ENCODE data around the gene ZNF764.
"Not testable (repeated sequence)": the region's sequence is repeated elsewhere in the genome, so short reads cannot be mapped to it uniquely, and the experiment has no call there.

DNA sequence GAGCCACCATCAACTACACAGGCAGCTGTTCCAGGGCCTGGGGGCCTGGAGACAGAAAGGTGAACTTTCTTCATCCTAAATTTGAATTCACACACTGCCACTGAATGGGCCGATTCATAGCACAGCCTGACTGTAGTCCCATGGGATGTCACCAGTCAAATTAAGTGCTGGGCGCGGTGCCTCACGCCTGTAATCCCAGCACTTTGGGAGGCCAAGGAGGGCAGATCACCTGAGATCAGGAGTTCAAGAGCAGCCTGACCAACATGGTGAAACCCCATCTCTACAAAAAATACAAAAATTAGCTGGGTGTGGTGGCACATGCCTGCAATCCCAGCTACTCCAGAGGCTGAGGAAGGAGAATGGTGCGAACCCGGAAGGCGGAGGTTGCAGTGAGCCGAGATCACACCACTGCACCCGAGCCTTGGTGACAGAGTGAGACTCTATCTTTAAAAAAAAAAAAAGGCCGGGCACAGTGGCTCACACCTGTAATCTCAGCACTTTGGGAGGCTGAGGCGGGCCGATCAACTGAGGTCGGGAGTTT lies 18.1 kb downstream of the ZNF764 start:
- TF ChIP-seq EZH2 (IDR thresholded peaks at IDR 0.05); FOSL1 (IDR thresholded peaks at IDR 0.05; ENCODE audit: low read depth); SRF (IDR thresholded peaks at IDR 0.05; ENCODE audit: low read depth); POLR2A (IDR thresholded peaks at IDR 0.05; ENCODE audit: borderline replicate concordance, extremely low read depth, insufficient read depth, insufficient read length); RAD21 (IDR thresholded peaks at IDR 0.05; ENCODE audit: low read depth); CBX3 (IDR thresholded peaks at IDR 0.05; ENCODE audit: low read depth); SIN3A (IDR thresholded peaks at IDR 0.05; ENCODE audit: low read depth); YY1 (IDR thresholded peaks at IDR 0.05; ENCODE audit: extremely low read depth, insufficient replicate concordance, low read depth, low read length): not testable (repeated sequence)
- TF ChIP-seq, protein P1, sequence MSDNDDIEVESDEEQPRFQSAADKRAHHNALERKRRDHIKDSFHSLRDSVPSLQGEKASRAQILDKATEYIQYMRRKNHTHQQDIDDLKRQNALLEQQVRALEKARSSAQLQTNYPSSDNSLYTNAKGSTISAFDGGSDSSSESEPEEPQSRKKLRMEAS (IDR thresholded peaks at IDR 0.05) = not testable (repeated sequence)
- TF ChIP-seq, protein P2, sequence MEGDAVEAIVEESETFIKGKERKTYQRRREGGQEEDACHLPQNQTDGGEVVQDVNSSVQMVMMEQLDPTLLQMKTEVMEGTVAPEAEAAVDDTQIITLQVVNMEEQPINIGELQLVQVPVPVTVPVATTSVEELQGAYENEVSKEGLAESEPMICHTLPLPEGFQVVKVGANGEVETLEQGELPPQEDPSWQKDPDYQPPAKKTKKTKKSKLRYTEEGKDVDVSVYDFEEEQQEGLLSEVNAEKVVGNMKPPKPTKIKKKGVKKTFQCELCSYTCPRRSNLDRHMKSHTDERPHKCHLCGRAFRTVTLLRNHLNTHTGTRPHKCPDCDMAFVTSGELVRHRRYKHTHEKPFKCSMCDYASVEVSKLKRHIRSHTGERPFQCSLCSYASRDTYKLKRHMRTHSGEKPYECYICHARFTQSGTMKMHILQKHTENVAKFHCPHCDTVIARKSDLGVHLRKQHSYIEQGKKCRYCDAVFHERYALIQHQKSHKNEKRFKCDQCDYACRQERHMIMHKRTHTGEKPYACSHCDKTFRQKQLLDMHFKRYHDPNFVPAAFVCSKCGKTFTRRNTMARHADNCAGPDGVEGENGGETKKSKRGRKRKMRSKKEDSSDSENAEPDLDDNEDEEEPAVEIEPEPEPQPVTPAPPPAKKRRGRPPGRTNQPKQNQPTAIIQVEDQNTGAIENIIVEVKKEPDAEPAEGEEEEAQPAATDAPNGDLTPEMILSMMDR (IDR thresholded peaks at IDR 0.05 in 2 of 3, conservative IDR thresholded peaks at IDR 0.05 in 1 of 3; ENCODE audit: borderline replicate concordance in 1 of 3, insufficient read depth in 1 of 3, low read depth in 2 of 3, low read length in 2 of 3) = not testable (repeated sequence)

Measured in HCT116 (cell line).